Vagina (tissue), 2 donors: Measurements from ENCODE around the gene FAM168B. TPM values are rescaled to one million over a fixed set of nuclear protein-coding genes. Genes with fewer than 3 reads are reported as not detected.

Source experiments
- DNase-seq, 2 donors: peaks; one replicate each; pipeline ENCODE4 v3.0.0-alpha.2; 2017; ENCODE audit errors: extremely low spot score in 2 of 2
- H3K27ac ChIP-seq: fragments of 200-600 bp; sonication (generic); one replicate; pipeline ENCODE4 v1.5.1; 2019
- H3K27me3 ChIP-seq: fragments of 200-600 bp; sonication (generic); one replicate; pipeline ENCODE4 v1.5.1; 2019
- H3K36me3 ChIP-seq, 2 donors: fragments of 200-600 bp; sonication (generic); one replicate each; pipeline ENCODE4 v1.5.1; 2017 to 2019
- H3K4me1 ChIP-seq: fragments of 200-600 bp; sonication (generic); one replicate; pipeline ENCODE4 v1.5.1; 2019
- H3K4me3 ChIP-seq, 2 donors: fragments of 200-600 bp; sonication (generic); 1 replicate in 1 of 2; 2 replicates in 1 of 2; pipeline ENCODE4 v1.5.1; 2016 to 2019
- H3K9me3 ChIP-seq: fragments of 200-600 bp; sonication (generic); one replicate; pipeline ENCODE4 v1.5.1; 2019
- POLR2A ChIP-seq, 2 donors: fragments of 450-650 bp; IDR thresholded peaks; one replicate each; pipeline ENCODE4 v1.6.1; 2017; ENCODE audit warnings: antibody characterized with exemption in 2 of 2, mild to moderate bottlenecking in 2 of 2, moderate library complexity in 2 of 2
- POLR2AphosphoS5 ChIP-seq, 2 donors: sonication (generic); formaldehyde crosslinking; IDR thresholded peaks; one replicate each; pipeline ENCODE4 v1.9.0; 2017; ENCODE audit warnings: antibody characterized with exemption in 2 of 2, mild to moderate bottlenecking in 2 of 2, low read depth in 1 of 2; ENCODE audit not compliant: insufficient read depth in 1 of 2
- intact Hi-C: fragments of 100-400 bp; cut with DNase I; formaldehyde crosslinking; loops from one replicate; pipeline ENCODE4 v1.15.1; 2023
- total RNA-seq: library from RNA; depleted of rRNA; stranded (reverse); fragments of >200 nt; gene quantifications from one replicate; pipeline ENCODE4 v1.2.3, GENCODE V29; 2016
- TF ChIP-seq, protein P1 (sequence below), 3 experiments: fragments of 450-650 bp in 2 of 3; fragments of 200-600 bp in 1 of 3; sonication (generic) in 1 of 3; IDR thresholded peaks; one replicate each; pipeline ENCODE4 v1.5.1; 2017 to 2019; ENCODE audit warnings: antibody characterized with exemption in 3 of 3, mild to moderate bottlenecking in 2 of 3, moderate library complexity in 2 of 3

Gene FAM168B
- total RNA-seq, 1 donor from 2014 or later = 56.7 TPM

DNA sequence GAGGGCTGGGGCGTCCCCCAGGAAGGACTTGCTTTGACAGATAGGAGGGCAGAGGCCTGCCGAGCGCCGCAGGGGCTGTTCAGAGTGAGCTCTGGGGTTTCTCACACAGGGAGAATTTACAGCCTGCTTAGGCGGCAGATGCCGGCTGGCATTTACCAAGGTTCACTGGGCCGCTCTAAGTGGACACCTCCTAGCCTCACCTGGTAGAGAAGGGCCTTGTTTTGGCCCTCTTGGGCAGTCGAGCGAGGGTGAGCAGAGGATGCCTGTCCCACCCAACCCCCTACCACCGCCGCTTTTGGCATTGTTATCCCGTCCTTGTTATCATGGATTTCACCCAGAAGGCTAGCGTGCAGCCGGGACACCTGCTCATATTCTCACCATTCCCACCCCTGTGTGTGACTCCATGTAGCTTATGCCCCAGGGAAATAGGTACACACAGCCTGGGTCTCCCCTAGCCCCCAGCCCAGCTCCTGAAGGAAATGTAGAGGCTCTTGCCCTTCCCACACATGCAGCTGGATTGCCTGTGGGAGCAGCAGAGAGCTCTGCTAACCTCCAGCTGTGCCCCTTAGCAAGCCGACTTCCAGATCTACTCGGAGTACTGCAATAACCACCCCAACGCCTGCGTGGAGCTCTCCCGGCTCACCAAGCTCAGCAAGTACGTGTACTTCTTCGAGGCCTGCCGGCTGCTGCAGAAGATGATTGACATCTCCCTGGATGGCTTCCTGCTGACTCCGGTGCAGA is 52.4 kb downstream of the FAM168B start:
- no peak for DNase-seq
- H3K27ac ChIP-seq = no peak overlapping the region
- H3K27me3 ChIP-seq = no peaks in the 10 kb centered on the region
- no peak overlapping the region for H3K4me3 ChIP-seq
- H3K9me3 ChIP-seq = no peaks in the 10 kb centered on the region
- no peaks in the 10 kb centered on the region for H3K36me3 ChIP-seq
- TF ChIP-seq POLR2A (IDR thresholded peaks at IDR 0.05) = no peak
- TF ChIP-seq, protein P1, sequence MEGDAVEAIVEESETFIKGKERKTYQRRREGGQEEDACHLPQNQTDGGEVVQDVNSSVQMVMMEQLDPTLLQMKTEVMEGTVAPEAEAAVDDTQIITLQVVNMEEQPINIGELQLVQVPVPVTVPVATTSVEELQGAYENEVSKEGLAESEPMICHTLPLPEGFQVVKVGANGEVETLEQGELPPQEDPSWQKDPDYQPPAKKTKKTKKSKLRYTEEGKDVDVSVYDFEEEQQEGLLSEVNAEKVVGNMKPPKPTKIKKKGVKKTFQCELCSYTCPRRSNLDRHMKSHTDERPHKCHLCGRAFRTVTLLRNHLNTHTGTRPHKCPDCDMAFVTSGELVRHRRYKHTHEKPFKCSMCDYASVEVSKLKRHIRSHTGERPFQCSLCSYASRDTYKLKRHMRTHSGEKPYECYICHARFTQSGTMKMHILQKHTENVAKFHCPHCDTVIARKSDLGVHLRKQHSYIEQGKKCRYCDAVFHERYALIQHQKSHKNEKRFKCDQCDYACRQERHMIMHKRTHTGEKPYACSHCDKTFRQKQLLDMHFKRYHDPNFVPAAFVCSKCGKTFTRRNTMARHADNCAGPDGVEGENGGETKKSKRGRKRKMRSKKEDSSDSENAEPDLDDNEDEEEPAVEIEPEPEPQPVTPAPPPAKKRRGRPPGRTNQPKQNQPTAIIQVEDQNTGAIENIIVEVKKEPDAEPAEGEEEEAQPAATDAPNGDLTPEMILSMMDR (IDR thresholded peaks at IDR 0.05) = no peak
- TF ChIP-seq POLR2AphosphoS5 (IDR thresholded peaks at IDR 0.05; ENCODE audit: insufficient read depth in 1 of 2, low read depth in 1 of 2) = no peak
- intact Hi-C loops = no loop called here
- peaks cover 1% of the 10 kb centered on the region for H3K4me1 ChIP-seq

DNA sequence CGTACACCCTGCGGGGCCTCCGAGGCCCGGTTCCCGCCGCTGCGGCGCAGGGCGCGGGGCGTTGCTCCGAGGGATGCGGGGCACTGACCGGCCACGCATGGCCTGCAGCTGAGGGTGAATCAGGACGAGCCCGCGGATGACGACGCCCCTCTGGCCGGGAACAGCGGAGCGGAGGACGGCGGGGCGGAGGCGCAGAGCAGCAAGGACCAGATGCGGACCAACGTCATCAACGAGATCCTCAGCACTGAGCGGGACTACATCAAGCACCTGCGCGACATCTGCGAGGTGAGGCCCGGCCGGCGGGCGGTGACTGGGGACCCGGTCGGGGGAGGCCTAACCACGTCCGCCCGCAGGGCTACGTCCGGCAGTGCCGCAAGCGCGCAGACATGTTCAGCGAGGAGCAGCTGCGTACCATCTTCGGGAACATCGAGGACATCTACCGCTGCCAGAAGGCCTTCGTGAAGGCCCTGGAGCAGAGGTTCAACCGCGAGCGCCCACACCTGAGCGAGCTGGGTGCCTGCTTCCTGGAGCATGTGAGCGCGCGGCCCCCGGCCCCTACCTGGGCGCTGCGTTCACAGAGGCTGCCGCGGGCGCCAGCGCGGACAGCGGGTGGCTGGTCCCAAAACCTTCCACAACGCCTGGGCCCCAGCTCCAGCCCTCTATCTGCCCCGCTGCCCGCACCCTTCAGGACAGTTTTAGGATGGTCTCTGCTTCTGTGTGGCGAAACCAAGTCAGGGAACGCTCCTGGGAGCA is 53.2 kb downstream of the FAM168B start:
- Histone ChIP-seq H3K27ac (no peak overlapping the region), H3K36me3 (no peaks in the 10 kb centered on the region), H3K9me3 (no peaks in the 10 kb centered on the region), H3K4me1 (peaks cover 9% of the 10 kb centered on the region), H3K4me3 (peak overlapping the region in 1 of 2 donors; percentile 5), H3K27me3 (no peaks in the 10 kb centered on the region)
- DNase-seq = no peak
- TF ChIP-seq POLR2A (IDR thresholded peaks at IDR 0.05) (no peak), POLR2AphosphoS5 (IDR thresholded peaks at IDR 0.05; ENCODE audit: insufficient read depth in 1 of 2, low read depth in 1 of 2) (no peak)
- TF ChIP-seq, protein P1 (IDR thresholded peaks at IDR 0.05) = no peak
- intact Hi-C loops = no loop called here

DNA sequence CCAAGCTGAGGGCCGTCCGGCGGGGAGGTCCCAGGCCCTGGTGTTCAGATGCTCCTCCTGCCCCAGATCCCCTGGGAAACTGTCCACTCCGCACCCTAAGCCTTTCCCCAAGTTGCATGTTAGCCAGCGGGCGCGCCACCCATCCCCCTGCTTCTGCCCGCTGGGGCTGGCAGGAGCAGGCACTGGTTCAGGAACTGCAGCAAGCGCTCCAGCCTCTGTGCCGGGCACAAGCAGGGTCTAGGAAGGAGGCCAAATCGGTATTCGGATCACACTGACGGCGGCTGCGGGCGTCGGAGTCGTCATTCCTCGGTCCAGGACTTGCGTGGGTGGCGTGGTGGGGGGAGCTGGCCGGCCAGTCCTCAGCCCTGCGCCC is 53.7 kb downstream of the FAM168B start:
- H3K27ac ChIP-seq = no peak overlapping the region
- H3K36me3 ChIP-seq = no peaks in the 10 kb centered on the region
- H3K4me3 ChIP-seq = peak overlapping the region in 1 of 2 donors; percentile 5
- no peaks in the 10 kb centered on the region for H3K27me3 ChIP-seq
- intact Hi-C loops = no loop called here
- no peaks in the 10 kb centered on the region for H3K9me3 ChIP-seq
- H3K4me1 ChIP-seq = peaks cover 10% of the 10 kb centered on the region
- TF ChIP-seq POLR2AphosphoS5 (IDR thresholded peaks at IDR 0.05; ENCODE audit: insufficient read depth in 1 of 2, low read depth in 1 of 2) = no peak
- TF ChIP-seq, protein P1 (IDR thresholded peaks at IDR 0.05) = no peak
- TF ChIP-seq POLR2A (IDR thresholded peaks at IDR 0.05) = no peak
- DNase-seq = no peak

DNA sequence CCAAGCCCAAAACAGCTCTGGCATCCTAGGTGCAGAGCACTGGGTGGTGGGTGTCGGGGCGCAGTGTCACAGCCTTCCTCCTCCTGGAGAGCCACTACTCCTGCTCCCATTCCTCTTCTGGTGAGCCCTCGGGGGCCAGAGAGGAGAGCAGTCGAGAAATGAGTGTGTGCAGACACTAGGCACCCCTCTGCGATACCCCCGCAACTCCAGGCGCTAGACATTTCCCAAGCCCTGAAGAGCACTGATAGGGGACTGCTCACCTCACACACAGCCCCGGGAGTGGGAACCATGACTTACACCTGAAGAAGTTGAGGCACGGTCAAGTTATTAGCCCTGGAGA is 54.2 kb downstream of the FAM168B start:
- Histone ChIP-seq H3K27ac (no peak overlapping the region), H3K4me3 (no peak overlapping the region), H3K9me3 (no peaks in the 10 kb centered on the region), H3K4me1 (peaks cover 14% of the 10 kb centered on the region), H3K36me3 (no peaks in the 10 kb centered on the region), H3K27me3 (no peaks in the 10 kb centered on the region)
- intact Hi-C loops = no loop called here
- no peak for TF ChIP-seq POLR2A (IDR thresholded peaks at IDR 0.05)
- no peak for TF ChIP-seq POLR2AphosphoS5 (IDR thresholded peaks at IDR 0.05; ENCODE audit: insufficient read depth in 1 of 2, low read depth in 1 of 2)
- TF ChIP-seq, protein P1 (IDR thresholded peaks at IDR 0.05) = no peak
- no peak for DNase-seq
